ENCODE data around the gene ATG2A. TPM values are rescaled to one million over a fixed set of nuclear protein-coding genes. Genes with fewer than 3 reads are reported as not detected.

Gene ATG2A
- total RNA-seq, 4 donors from 2014 or later: 33.0 to 93.6 (median 45.8) TPM

- no peak for DNase-seq (ENCODE audit: low spot score in 2 of 2)
- WGBS, 2 donors: 84 to 95% methylated on average over 7 to 16 of the region's 17 CpGs
- Histone ChIP-seq H3K9me3 (no peaks in the 10 kb centered on the region), H3K4me3 (no peak overlapping the region), H3K4me1 (peaks cover 0 to 32% (median 15%) of the 10 kb centered on the region in 4 donors), H3K27me3 (no peaks in the 10 kb centered on the region), H3K27ac (no peak overlapping the region), H3K36me3 (peaks cover 7 to 54% (median 44%) of the 10 kb centered on the region in 3 donors)
- TF ChIP-seq POLR2A (IDR thresholded peaks at IDR 0.05) (no peak), CTCF (IDR thresholded peaks at IDR 0.05) (no peak), EP300 (IDR thresholded peaks at IDR 0.05) (no peak)
These were observed 2.9 kb downstream of the ATG2A start for GRCh38 chr11:64914123-64914522.

- Histone ChIP-seq H3K4me3 (no peak overlapping the region), H3K9me3 (no peaks in the 10 kb centered on the region), H3K4me1 (peaks cover 0 to 23% (median 12%) of the 10 kb centered on the region in 4 donors), H3K27me3 (no peaks in the 10 kb centered on the region), H3K27ac (no peak overlapping the region), H3K36me3 (peaks cover 7 to 63% (median 44%) of the 10 kb centered on the region in 3 donors)
- no peak for TF ChIP-seq EP300 (IDR thresholded peaks at IDR 0.05)
- no peak for TF ChIP-seq CTCF (IDR thresholded peaks at IDR 0.05)
- TF ChIP-seq POLR2A (IDR thresholded peaks at IDR 0.05): no peak
- WGBS, 2 donors: 84 to 89% methylated on average over 18 of the region's 18 CpGs
- no peak for DNase-seq (ENCODE audit: low spot score in 2 of 2)
These were observed 3.8 kb downstream of the ATG2A start for GRCh38 chr11:64913171-64913727.

DNA sequence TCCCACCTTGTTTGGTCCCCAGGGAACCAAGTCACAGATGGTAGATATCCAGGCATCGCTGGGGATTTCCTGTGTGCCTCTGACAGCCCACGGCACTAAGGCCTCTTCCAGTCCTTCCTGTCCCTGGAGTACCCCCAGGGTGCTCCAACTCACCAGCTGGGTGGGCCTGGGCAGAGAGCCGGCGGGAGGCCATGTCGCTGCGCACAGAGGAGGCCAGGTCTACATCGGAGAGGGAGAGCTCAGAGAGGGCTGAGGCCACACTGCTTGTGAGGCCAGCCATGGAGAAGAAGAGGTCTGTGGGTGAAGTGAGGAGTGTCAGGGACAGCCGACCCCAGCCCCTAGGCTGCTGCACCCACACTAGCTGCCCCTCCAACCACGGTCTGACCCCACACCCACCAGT, 5.3 kb downstream of the ATG2A start:
- DNase-seq (ENCODE audit: low spot score in 2 of 2): no peak
- WGBS, 2 donors: 78 to 89% methylated on average over 4 to 8 of the region's 9 CpGs
- peaks cover 7 to 79% (median 50%) of the 10 kb centered on the region in 3 donors for H3K36me3 ChIP-seq
- no peaks in the 10 kb centered on the region for H3K9me3 ChIP-seq
- H3K4me3 ChIP-seq: no peak overlapping the region
- no peaks in the 10 kb centered on the region for H3K27me3 ChIP-seq
- peaks cover 0 to 16% (median 10%) of the 10 kb centered on the region in 4 donors for H3K4me1 ChIP-seq
- TF ChIP-seq EP300 (IDR thresholded peaks at IDR 0.05) (no peak), CTCF (IDR thresholded peaks at IDR 0.05) (no peak), POLR2A (IDR thresholded peaks at IDR 0.05) (no peak)
- no peak overlapping the region for H3K27ac ChIP-seq

DNA sequence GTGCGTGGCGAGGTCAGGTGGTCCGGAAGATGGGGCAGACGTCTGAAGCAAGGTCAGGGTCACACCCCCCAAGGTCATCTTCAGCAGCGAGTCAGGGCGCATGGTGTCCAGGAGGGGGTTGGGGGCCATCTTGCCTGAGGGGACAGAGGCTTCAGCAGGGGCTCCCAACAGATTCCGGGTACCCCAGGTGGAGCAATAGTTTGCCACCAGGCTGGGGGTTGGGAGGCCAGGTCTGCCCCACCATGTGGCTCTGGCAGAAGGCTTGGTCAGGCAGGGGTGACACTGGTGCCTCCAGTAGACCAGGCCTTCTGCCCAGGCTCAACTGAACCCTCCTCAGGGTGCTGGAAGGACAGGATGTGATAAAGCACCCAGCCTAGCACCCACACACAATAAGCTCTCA, 5.9 kb downstream of the ATG2A start:
- H3K4me3 ChIP-seq: no peak overlapping the region
- no peaks in the 10 kb centered on the region for H3K27me3 ChIP-seq
- no peak for TF ChIP-seq POLR2A (IDR thresholded peaks at IDR 0.05)
- TF ChIP-seq EP300 (IDR thresholded peaks at IDR 0.05): no peak
- TF ChIP-seq CTCF (IDR thresholded peaks at IDR 0.05): no peak
- H3K9me3 ChIP-seq: no peaks in the 10 kb centered on the region
- peaks cover 0 to 13% (median 6%) of the 10 kb centered on the region in 4 donors for H3K4me1 ChIP-seq
- H3K36me3 ChIP-seq: peaks cover 7 to 84% (median 50%) of the 10 kb centered on the region in 3 donors
- DNase-seq (ENCODE audit: low spot score in 2 of 2): no peak
- WGBS, 2 donors: 73 to 78% methylated on average over 7 of the region's 7 CpGs
- H3K27ac ChIP-seq: no peak overlapping the region

- Histone ChIP-seq H3K4me3 (no peak overlapping the region), H3K4me1 (peaks cover 0 to 7% (median 2%) of the 10 kb centered on the region in 4 donors), H3K27me3 (no peaks in the 10 kb centered on the region), H3K36me3 (peaks cover 9 to 90% (median 50%) of the 10 kb centered on the region in 3 donors), H3K27ac (no peak overlapping the region), H3K9me3 (no peaks in the 10 kb centered on the region)
- WGBS, 2 donors: 89 to 91% methylated on average over 18 to 20 of the region's 27 CpGs
- TF ChIP-seq POLR2A (IDR thresholded peaks at IDR 0.05): no peak
- TF ChIP-seq CTCF (IDR thresholded peaks at IDR 0.05): no peak
- no peak for TF ChIP-seq EP300 (IDR thresholded peaks at IDR 0.05)
- DNase-seq (ENCODE audit: low spot score in 2 of 2): no peak
These were observed 6.4 kb downstream of the ATG2A start for GRCh38 chr11:64910451-64911093.
